Effector memory CD8-positive, alpha-beta T cell (primary cell): Measurements from ENCODE around the gene OR5J2.
"Not testable (repeated sequence)": the region's sequence is repeated elsewhere in the genome, so short reads cannot be mapped to it uniquely, and the experiment has no call there.

Source experiments
- ATAC-seq: fragments of 150-1000 bp; cut with Tn5 transposase; replicated peaks from 2 replicates; pipeline ENCODE4 v1.10.0; 2021; ENCODE audit warnings: mild to moderate bottlenecking, moderate library complexity
- DNase-seq, 3 experiments: peaks; one replicate each; pipeline ENCODE4 v3.0.0; 2021
- H3K27ac Mint-ChIP-seq, 2 donors: one replicate each; pipeline ENCODE4 v1.8.0; 2022; ENCODE audit warnings: mild to moderate bottlenecking in 2 of 2, mixed read lengths in 2 of 2, moderate library complexity in 2 of 2
- H3K27me3 Mint-ChIP-seq, 2 donors: one replicate each; pipeline ENCODE4 v1.8.0; 2022; ENCODE audit warnings: mixed read lengths in 2 of 2
- H3K36me3 Mint-ChIP-seq: one replicate; pipeline ENCODE4 v1.8.0; 2022; ENCODE audit warnings: mild to moderate bottlenecking, moderate library complexity, mixed read lengths; ENCODE audit not compliant: insufficient read depth
- H3K4me1 Mint-ChIP-seq, 2 donors: one replicate each; pipeline ENCODE4 v1.8.0; 2022; ENCODE audit warnings: low read depth in 2 of 2, mixed read lengths in 2 of 2
- H3K4me3 Mint-ChIP-seq, 2 donors: one replicate each; pipeline ENCODE4 v1.8.0; 2022; ENCODE audit warnings: mild to moderate bottlenecking in 2 of 2, mixed read lengths in 2 of 2, moderate library complexity in 2 of 2
- H3K9me3 Mint-ChIP-seq, 2 donors: one replicate each; pipeline ENCODE4 v1.8.0; 2022; ENCODE audit warnings: mixed read lengths in 2 of 2

Gene OR5J2

DNA sequence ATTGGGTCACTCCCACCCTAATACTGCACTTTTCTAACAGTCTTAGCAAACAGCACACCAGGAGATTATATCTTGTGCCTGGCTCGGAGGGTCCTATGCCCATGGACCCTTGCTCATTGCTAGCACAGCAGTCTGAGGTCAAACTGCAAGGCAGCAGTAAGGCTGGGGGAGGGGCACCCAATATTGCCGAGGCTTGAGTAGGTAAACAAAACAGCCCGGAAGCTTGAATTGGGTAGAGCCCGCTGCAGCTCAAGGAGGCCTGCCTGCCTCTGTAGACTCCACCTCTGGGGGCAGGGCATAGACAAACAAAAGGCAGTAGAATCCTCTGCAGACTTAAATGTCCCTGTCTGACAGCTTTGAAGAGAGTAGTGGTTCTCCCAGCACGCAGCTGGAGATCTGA, 43.3 kb downstream of the OR5J2 start:
- H3K27ac Mint-ChIP-seq, H3K27me3 Mint-ChIP-seq, H3K4me1 Mint-ChIP-seq, H3K4me3 Mint-ChIP-seq, ATAC-seq, DNase-seq, H3K36me3 Mint-ChIP-seq: not testable (repeated sequence)
- peaks cover 8 to 40% of the 10 kb centered on the region in 2 donors for H3K9me3 Mint-ChIP-seq
